Activated naive CD8-positive, alpha-beta T cell treated with anti-CD3 and anti-CD28 coated beads for 36 hours (primary cell): ENCODE results near the gene RNF212B. TPM values are rescaled to one million over a fixed set of nuclear protein-coding genes. Genes with fewer than 3 reads are reported as not detected.

ENCODE experiments used
- DNase-seq: peaks from one replicate; pipeline ENCODE4 v3.0.0; 2021
- H3K27ac Mint-ChIP-seq: one replicate; pipeline ENCODE4 v1.8.0; 2022; ENCODE audit warnings: mild to moderate bottlenecking, moderate library complexity, mixed read lengths
- H3K27me3 Mint-ChIP-seq: one replicate; pipeline ENCODE4 v1.8.0; 2022; ENCODE audit warnings: mild to moderate bottlenecking, mixed read lengths
- H3K36me3 Mint-ChIP-seq: one replicate; pipeline ENCODE4 v1.8.0; 2021; ENCODE audit warnings: mild to moderate bottlenecking, mixed read lengths
- H3K4me1 Mint-ChIP-seq: one replicate; pipeline ENCODE4 v1.8.0; 2021; ENCODE audit warnings: mixed read lengths
- H3K4me3 Mint-ChIP-seq: one replicate; pipeline ENCODE4 v1.8.0; 2022; ENCODE audit warnings: mild to moderate bottlenecking, moderate library complexity, mixed read lengths
- H3K9me3 Mint-ChIP-seq: one replicate; pipeline ENCODE4 v1.8.0; 2022; ENCODE audit warnings: mixed read lengths
- total RNA-seq, 2 experiments: library from RNA; stranded (reverse); gene quantifications; one replicate each; pipeline ENCODE4 v1.2.3, GENCODE V29; 2021

Gene RNF212B
- total RNA-seq, 2 experiments from 2014 or later = not detected

GRCh38 chr14:23319746-23320583 lies 82.2 kb downstream of the RNF212B start:
- peak overlapping the region; percentile 92 for H3K4me3 Mint-ChIP-seq
- peak overlapping the region; percentile 97 for H3K27ac Mint-ChIP-seq
- H3K9me3 Mint-ChIP-seq = peaks cover 1% of the 10 kb centered on the region
- no peaks in the 10 kb centered on the region for H3K27me3 Mint-ChIP-seq
- H3K4me1 Mint-ChIP-seq = peaks cover 23% of the 10 kb centered on the region
- peaks cover 20% of the 10 kb centered on the region for H3K36me3 Mint-ChIP-seq
- no peak for DNase-seq

- peak within 1 kb of the TSS; percentile 97 for H3K27ac Mint-ChIP-seq
Observed at GRCh38 chr14:23320584-23321571, 83.1 kb downstream of the RNF212B start, which contains the start of gene PABPN1. TSS of gene PABPN1 (plus strand) at chr14:23321457. CDS start at chr14:23321470, 13 bp downstream.

GRCh38 chr14:23321572-23322547 lies 84.1 kb downstream of the RNF212B start:
- Mint-ChIP-seq H3K4me3 (peak overlapping the region; percentile 93), H3K4me1 (peaks cover 23% of the 10 kb centered on the region), H3K27me3 (no peaks in the 10 kb centered on the region), H3K9me3 (peaks cover 1% of the 10 kb centered on the region), H3K36me3 (peaks cover 23% of the 10 kb centered on the region), H3K27ac (peak overlapping the region; percentile 95)
- peak; percentile 68 for DNase-seq

More at GRCh38 chr14:23320584-23321571, 83.1 kb downstream of the RNF212B start, which contains the start of gene PABPN1:
- Mint-ChIP-seq H3K9me3 (peaks cover 1% of the 10 kb centered on the region), H3K4me3 (peak within 1 kb of the TSS; percentile 93), H3K36me3 (peaks cover 23% of the 10 kb centered on the region), H3K27me3 (no peaks in the 10 kb centered on the region), H3K4me1 (peaks cover 23% of the 10 kb centered on the region)
- peak; percentile 97 for DNase-seq

Other genes starting within 250 kb of the RNF212B start
- gene C14orf93, start 227.8 kb upstream of the RNF212B start, total RNA-seq = 10 to 100 TPM; 10.5 to 11.1 TPM
- gene PSMB5, start 203.0 kb upstream of the RNF212B start, total RNA-seq = 100 to 1,000 TPM; 162 to 164 TPM
- not detected for gene PSMB11, start 195.7 kb upstream of the RNF212B start, total RNA-seq
- gene CDH24, start 180.4 kb upstream of the RNF212B start, total RNA-seq = under 1 TPM; 0.49 to 0.52 TPM
- gene ACIN1, start 142.8 kb upstream of the RNF212B start, total RNA-seq = 100 to 1,000 TPM; 160 to 174 TPM
- 10 to 100 TPM; 52.0 to 57.0 TPM for gene C14orf119, start 142.4 kb upstream of the RNF212B start, total RNA-seq
- gene CIROP, start 132.9 kb upstream of the RNF212B start, total RNA-seq = not detected
- gene CEBPE, start 118.7 kb upstream of the RNF212B start, total RNA-seq = under 1 TPM; 0.45 to 0.68 TPM
- 1 to 10 TPM; 2.5 to 2.8 TPM for gene SLC7A8, start 54.3 kb upstream of the RNF212B start, total RNA-seq
- 10 to 100 TPM; 10.8 to 12.7 TPM for gene HOMEZ, start 48.2 kb downstream of the RNF212B start, total RNA-seq
- gene PPP1R3E, start 64.9 kb downstream of the RNF212B start, total RNA-seq = 10 to 100 TPM; 21.1 to 21.4 TPM
- 1 to 10 TPM; 1.4 to 1.8 TPM for gene BCL2L2, start 68.9 kb downstream of the RNF212B start, total RNA-seq
- 100 to 1,000 TPM; 280 to 289 TPM for gene PABPN1, start 83.5 kb downstream of the RNF212B start, total RNA-seq
- gene SLC22A17, start 115.0 kb downstream of the RNF212B start, total RNA-seq = 1 to 10 TPM; 2.2 to 2.9 TPM
- gene EFS, start 127.2 kb downstream of the RNF212B start, total RNA-seq = not detected
- gene IL25, start 134.9 kb downstream of the RNF212B start, total RNA-seq = not detected
- not detected for gene CMTM5, start 139.1 kb downstream of the RNF212B start, total RNA-seq
- gene MYH6, start 170.3 kb downstream of the RNF212B start, total RNA-seq = not detected
- gene MYH7, start 197.7 kb downstream of the RNF212B start, total RNA-seq = under 1 TPM; 0.04 to 0.06 TPM
- 10 to 100 TPM; 75.2 to 80.3 TPM for gene NGDN, start 231.8 kb downstream of the RNF212B start, total RNA-seq